ENCODE data around the gene HOXB8.

HOXB8 gene

GRCh38 chr17:48615047-48615962 lies at the start of gene HOXB8:
Gene HOXB8 (minus strand): TSS chr17:48615292. CDS start chr17:48614704, 588 bp downstream.
- H3K4me1 ChIP-seq, result peaks cover 2% of the 10 kb centered on the region; the same call in 1 of the 2 replicates
- H3K27me3 ChIP-seq (ENCODE audit: low read depth), result peaks cover 64% of the 10 kb centered on the region
- no peaks in the 10 kb centered on the region for H3K9me3 ChIP-seq
- H3K36me3 ChIP-seq (replicated peaks), result no peaks in the 10 kb centered on the region
- DNase-seq (ENCODE audit: low spot score in 2 of 2), result no peak
- in situ Hi-C loops (cut with MboI; ENCODE audit: low sequenced_read_pairs), result no loop called here
- no peak within 1 kb of the TSS for H3K4me3 ChIP-seq

- H3K27me3 ChIP-seq (ENCODE audit: low read depth), result no peaks in the 10 kb centered on the region
- no peaks in the 10 kb centered on the region for H3K4me1 ChIP-seq
- in situ Hi-C loops (cut with MboI; ENCODE audit: low sequenced_read_pairs), result no loop called here
These were observed 48.2 kb upstream of the HOXB8 start for GRCh38 chr17:48663134-48663924.

GRCh38 chr17:48655913-48656312 lies 40.8 kb upstream of the HOXB8 start:
- no peak for DNase-seq (ENCODE audit: low spot score in 2 of 2)
- H3K27me3 ChIP-seq (ENCODE audit: low read depth), result no peaks in the 10 kb centered on the region
- no peaks in the 10 kb centered on the region for H3K36me3 ChIP-seq (replicated peaks)
- no peaks in the 10 kb centered on the region; the same call in 1 of the 2 replicates for H3K4me1 ChIP-seq
- H3K4me3 ChIP-seq, result no peak overlapping the region
- in situ Hi-C loops (cut with MboI; ENCODE audit: low sequenced_read_pairs), result no loop called here
- H3K9me3 ChIP-seq, result no peaks in the 10 kb centered on the region

More at GRCh38 chr17:48663134-48663924, 48.2 kb upstream of the HOXB8 start:
- H3K36me3 ChIP-seq (replicated peaks), result no peaks in the 10 kb centered on the region
- no peak overlapping the region for H3K4me3 ChIP-seq
- DNase-seq (ENCODE audit: low spot score in 2 of 2), result no peak
- H3K9me3 ChIP-seq, result no peaks in the 10 kb centered on the region

DNA sequence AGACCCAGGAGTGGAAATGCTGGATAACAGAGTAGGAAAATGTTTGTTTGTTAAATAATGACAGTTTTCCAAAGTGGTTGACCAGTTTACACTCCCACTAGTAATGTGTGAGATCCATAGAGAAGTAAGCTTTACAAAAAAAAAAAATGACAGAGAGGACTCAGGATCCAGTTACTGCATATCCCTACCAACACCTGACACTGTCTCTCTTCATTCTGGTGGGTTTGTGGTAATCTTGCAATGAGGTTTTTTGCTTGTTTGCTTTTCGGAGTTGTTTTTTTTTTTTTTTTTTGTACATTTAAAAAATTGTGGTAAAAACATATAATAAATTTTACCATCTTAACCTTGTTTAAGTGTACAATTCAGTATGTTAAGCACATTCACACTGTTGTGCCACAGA lies 34.6 kb upstream of the HOXB8 start:
- H3K36me3 ChIP-seq (replicated peaks), result no peaks in the 10 kb centered on the region
- in situ Hi-C loops (cut with MboI; ENCODE audit: low sequenced_read_pairs), result no loop called here
- H3K4me3 ChIP-seq, result no peak overlapping the region
- DNase-seq (ENCODE audit: low spot score in 2 of 2), result no peak
- H3K9me3 ChIP-seq, result no peaks in the 10 kb centered on the region
- H3K4me1 ChIP-seq, result peaks cover 8% of the 10 kb centered on the region; the same call in 1 of the 2 replicates
- H3K27me3 ChIP-seq (ENCODE audit: low read depth), result no peaks in the 10 kb centered on the region

- in situ Hi-C loops (cut with MboI; ENCODE audit: low sequenced_read_pairs), result no loop called here
- H3K27me3 ChIP-seq (ENCODE audit: low read depth), result peaks cover 6% of the 10 kb centered on the region; the same call in 1 of the 2 replicates
- peaks cover 8% of the 10 kb centered on the region; the same call in 1 of the 2 replicates for H3K4me1 ChIP-seq
- no peak overlapping the region for H3K4me3 ChIP-seq
- H3K9me3 ChIP-seq, result no peaks in the 10 kb centered on the region
- DNase-seq (ENCODE audit: low spot score in 2 of 2), result no peak
- no peaks in the 10 kb centered on the region for H3K36me3 ChIP-seq (replicated peaks)
These were observed 32.8 kb upstream of the HOXB8 start for GRCh38 chr17:48647963-48648245.

DNA sequence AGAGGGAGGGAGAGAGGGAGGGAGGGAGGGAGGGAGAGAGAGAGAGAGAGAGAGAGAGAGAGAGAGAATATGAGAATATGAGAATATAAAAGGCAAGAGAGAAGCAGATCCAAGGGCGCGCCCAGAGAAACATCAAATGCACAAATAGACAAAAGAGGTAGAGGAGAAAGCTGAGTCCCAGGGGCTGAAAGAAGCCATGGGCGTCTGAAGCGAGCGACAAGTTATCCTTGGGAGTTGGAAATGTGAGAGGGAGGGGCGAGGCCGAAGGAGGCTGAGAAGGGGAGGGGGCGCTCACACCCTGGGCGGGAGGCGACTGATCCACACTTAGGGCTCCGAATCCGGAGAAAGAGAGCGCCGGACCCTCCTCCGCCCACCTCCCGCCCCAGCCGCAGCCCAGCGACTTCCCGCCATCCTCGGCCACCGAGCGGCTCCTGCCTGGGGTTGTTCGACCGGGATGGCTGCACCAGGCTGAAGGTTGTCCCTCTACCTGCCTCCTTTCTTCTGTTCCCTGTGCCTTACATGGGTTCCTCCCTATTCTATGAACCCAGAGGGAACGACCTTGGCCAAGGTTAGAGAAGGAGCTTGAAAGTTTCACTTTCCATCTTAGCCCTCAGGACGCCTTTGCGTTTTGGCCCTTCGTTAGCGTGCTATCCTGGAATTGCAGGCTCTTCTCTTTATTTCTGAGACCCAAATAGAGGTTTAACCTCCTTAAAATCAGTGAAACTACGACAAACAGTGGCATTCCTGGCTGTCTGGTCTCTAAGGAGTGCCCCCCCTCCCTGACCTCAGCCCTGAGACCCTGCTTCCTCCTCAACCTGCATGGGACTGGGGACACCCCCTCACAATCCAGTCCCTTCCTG lies 32.2 kb upstream of the HOXB8 start:
- DNase-seq (ENCODE audit: low spot score in 2 of 2), result peak in 1 of 2 experiments; percentile 62
- H3K27me3 ChIP-seq (ENCODE audit: low read depth), result peaks cover 11% of the 10 kb centered on the region
- peaks cover 8% of the 10 kb centered on the region; the same call in 1 of the 2 replicates for H3K4me1 ChIP-seq
- H3K36me3 ChIP-seq (replicated peaks), result no peaks in the 10 kb centered on the region
- peak overlapping the region; percentile 24 for H3K4me3 ChIP-seq
- H3K9me3 ChIP-seq, result no peaks in the 10 kb centered on the region
- in situ Hi-C loops (cut with MboI; ENCODE audit: low sequenced_read_pairs), result no loop called here

DNA sequence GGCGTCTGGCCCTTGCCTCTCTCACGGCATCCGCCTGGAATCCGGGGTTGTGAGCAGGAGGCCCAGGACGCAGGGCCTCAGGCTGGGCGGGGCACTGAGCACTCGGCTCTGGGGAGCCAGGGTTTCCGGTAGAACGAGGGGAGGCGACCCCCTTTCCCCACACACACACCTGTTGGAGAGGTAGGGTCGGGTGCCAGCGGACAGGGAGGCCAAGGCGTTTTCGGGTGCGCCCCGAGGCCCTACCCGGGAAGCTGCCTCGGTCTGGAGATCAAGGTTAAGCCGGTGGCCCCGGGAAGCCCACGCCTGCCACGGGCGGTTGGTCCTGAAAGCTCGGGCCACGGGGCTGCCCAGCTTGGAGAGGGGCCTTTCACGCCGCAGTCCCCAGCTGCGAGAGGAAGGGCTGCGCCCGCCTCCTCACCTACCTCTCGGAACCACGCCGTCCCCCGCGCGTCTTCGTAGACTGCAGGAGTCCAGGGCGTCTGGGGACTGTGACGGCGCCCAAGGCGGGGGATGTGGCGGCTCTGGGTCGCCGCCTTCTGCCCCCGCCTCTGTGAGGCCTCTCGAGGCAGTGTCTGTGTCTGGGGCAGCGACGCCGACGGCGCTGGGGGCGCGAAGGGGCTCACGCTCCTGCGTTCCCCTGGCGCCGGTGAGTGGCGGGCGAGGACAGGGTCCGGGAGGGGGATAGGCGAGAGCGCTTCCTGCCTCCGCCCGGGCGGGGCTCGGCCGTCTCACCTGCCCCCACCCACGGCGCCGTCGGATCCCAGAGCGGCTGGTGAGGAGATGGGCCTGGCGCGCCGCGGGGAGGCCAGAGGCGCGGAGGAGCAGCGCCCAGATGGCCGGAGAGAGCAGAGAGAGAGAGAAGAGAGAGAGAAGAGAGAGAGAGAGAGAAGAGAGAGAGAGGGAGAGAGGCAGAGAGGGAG lies 31.4 kb upstream of the HOXB8 start:
- Histone ChIP-seq H3K4me1 (peaks cover 8% of the 10 kb centered on the region; the same call in 1 of the 2 replicates), H3K4me3 (no peak overlapping the region), H3K27me3 (ENCODE audit: low read depth) (peaks cover 20% of the 10 kb centered on the region), H3K36me3 (replicated peaks) (no peaks in the 10 kb centered on the region), H3K9me3 (no peaks in the 10 kb centered on the region)
- in situ Hi-C loops (cut with MboI; ENCODE audit: low sequenced_read_pairs), result no loop called here
- no peak for DNase-seq (ENCODE audit: low spot score in 2 of 2)

GRCh38 chr17:48645639-48646182 lies 30.6 kb upstream of the HOXB8 start:
- Histone ChIP-seq H3K4me1 (peaks cover 8% of the 10 kb centered on the region; the same call in 1 of the 2 replicates), H3K9me3 (no peaks in the 10 kb centered on the region), H3K27me3 (ENCODE audit: low read depth) (peaks cover 27% of the 10 kb centered on the region), H3K4me3 (no peak overlapping the region), H3K36me3 (replicated peaks) (no peaks in the 10 kb centered on the region)
- no peak for DNase-seq (ENCODE audit: low spot score in 2 of 2)
- in situ Hi-C loops (cut with MboI; ENCODE audit: low sequenced_read_pairs), result no loop called here

DNA sequence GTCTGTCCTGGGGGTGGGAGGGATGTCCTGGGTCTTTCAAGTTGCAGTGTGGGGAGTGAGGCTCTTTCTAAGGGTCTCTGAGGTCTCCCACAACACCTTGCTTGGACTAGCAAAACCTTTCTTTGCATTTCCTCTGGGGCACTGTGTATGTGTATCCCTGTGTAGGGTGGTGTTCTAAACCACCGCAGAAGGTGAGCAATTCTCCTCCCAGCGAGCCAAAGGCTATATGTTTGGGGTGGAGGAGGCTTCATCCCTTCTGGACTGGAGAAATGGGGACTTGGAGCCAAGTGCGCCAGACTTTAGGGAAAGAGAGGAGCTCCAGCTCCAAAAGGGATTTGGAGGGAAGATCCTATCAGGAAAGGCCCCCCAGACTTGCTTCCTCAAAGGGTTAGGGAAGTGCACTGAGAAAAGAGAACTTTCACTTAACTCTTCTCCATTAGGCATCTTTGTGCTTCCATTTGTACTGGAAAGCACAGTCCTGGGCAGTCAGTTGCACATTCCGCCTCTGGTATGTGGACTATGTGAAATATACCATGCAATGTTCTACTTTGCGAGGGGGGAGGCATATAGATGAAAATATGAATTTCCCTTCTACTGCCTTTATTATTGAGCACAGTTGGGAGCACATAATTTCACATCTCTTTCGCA lies 29.9 kb upstream of the HOXB8 start:
- in situ Hi-C loops (cut with MboI; ENCODE audit: low sequenced_read_pairs), result no loop called here
- DNase-seq (ENCODE audit: low spot score in 2 of 2), result no peak
- H3K4me3 ChIP-seq, result no peak overlapping the region
- no peaks in the 10 kb centered on the region for H3K36me3 ChIP-seq (replicated peaks)
- H3K9me3 ChIP-seq, result no peaks in the 10 kb centered on the region
- H3K4me1 ChIP-seq, result peaks cover 8% of the 10 kb centered on the region; the same call in 1 of the 2 replicates
- peaks cover 33% of the 10 kb centered on the region for H3K27me3 ChIP-seq (ENCODE audit: low read depth)

DNA sequence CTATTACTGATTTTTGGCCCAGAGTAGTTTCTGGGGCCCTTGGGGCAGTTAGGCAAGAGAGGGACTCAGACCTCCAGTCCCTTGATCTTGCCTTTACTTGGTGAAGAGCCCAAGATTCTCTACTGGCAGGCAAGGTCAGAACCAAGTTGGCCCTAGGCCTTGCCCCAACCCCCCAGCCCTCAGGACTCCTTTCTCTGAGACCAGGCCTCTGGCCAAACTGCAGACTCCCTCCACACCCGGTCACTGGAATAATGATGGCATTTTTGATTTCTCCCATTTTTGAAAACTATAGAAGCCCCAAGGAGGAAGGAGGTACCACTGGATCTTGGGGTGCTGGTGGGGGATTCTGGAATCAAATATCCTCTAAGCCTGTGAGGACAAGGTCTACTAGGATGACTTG lies 29.1 kb upstream of the HOXB8 start:
- Histone ChIP-seq H3K27me3 (ENCODE audit: low read depth) (peaks cover 36% of the 10 kb centered on the region), H3K9me3 (no peaks in the 10 kb centered on the region), H3K4me1 (peaks cover 8% of the 10 kb centered on the region; the same call in 1 of the 2 replicates), H3K36me3 (replicated peaks) (no peaks in the 10 kb centered on the region), H3K4me3 (no peak overlapping the region)
- no peak for DNase-seq (ENCODE audit: low spot score in 2 of 2)
- in situ Hi-C loops (cut with MboI; ENCODE audit: low sequenced_read_pairs), result no loop called here

DNA sequence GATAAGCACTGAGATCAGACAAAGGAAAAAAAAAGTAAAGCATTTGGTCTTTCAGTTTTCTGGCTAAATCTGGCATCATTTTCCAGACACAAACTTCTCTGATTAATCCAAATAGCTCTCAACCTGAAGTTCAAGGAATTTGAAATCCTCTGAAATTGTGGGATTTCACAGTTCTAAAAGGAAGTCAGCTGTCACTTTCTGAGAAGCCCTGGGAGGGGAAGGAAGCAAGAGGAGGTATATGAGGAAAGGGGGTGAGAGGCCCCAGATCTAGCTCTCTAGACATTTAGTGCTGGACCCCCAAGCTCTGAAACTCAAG lies 28.6 kb upstream of the HOXB8 start:
- Histone ChIP-seq H3K27me3 (ENCODE audit: low read depth) (peaks cover 40% of the 10 kb centered on the region), H3K4me1 (peaks cover 8% of the 10 kb centered on the region; the same call in 1 of the 2 replicates), H3K4me3 (no peak overlapping the region), H3K9me3 (no peaks in the 10 kb centered on the region), H3K36me3 (replicated peaks) (no peaks in the 10 kb centered on the region)
- in situ Hi-C loops (cut with MboI; ENCODE audit: low sequenced_read_pairs), result no loop called here
- no peak for DNase-seq (ENCODE audit: low spot score in 2 of 2)
